K562 (cell line): Measurements from ENCODE around the gene RABGAP1L. TPM values are rescaled to one million over a fixed set of nuclear protein-coding genes. Genes with fewer than 3 reads are reported as not detected.

Source experiments
- ATAC-seq: fragments of 200-7000 bp; cut with Tn5 transposase; 3 replicates; pipeline ENCODE4 v1.9.1; 2020; ENCODE audit warnings: moderate library complexity
- BruUV-seq: library from RNA; stranded (reverse); fragments of 400-500 nt; replicated peaks from 2 replicates; lab custom pipeline; 2021; lab: Mats Ljungman, UMichigan
- CTCF ChIA-PET: fragments of 300-600 bp; formaldehyde crosslinking; extraction: SDS; loops from one replicate; lab custom pipeline; 2021; ENCODE audit warnings: low intra/inter-chr PET ratio; lab: Yijun Ruan, JAX
- POLR2A ChIA-PET: fragments of 300-600, 350-650 bp; sonication (Branson Sonifier 250); formaldehyde crosslinking; extraction: SDS; loops from one replicate; lab custom pipeline; 2021; ENCODE audit warnings: antibody characterized with exemption, inconsistent platforms; lab: Yijun Ruan, JAX
- DNase-seq, 4 experiments: peaks; one replicate each; pipeline versions ENCODE4 v3.0.0 to v3.0.0-alpha.2; 2011 to 2018; ENCODE audit warnings: low spot score in 3 of 4, mixed read lengths in 3 of 4; ENCODE audit errors: extremely low read depth in 1 of 4
- FAIRE-seq: peaks from 2 replicates; lab custom pipeline; 2011; peaks lifted over from hg19 to GRCh38; lab: Jason Lieb, UNC
- H2AFZ ChIP-seq: 2 replicates; pipeline ENCODE4 v1.6.0; 2011; ENCODE audit warnings: low read depth, low read length, control low read depth, inconsistent platforms
- H3K27ac ChIP-seq: fragments of 200-600 bp; 3 replicates; pipeline ENCODE4 v1.8.0; 2011; ENCODE audit warnings: low read depth, mild to moderate bottlenecking, control low read depth, inconsistent platforms, low read length, moderate library complexity, mixed read lengths; ENCODE audit errors: extremely low read depth
- H3K27me3 ChIP-seq, 2 experiments: fragments of 300-600 bp in 1 of 2; 2 replicates in 1 of 2; 3 replicates in 1 of 2; pipeline versions ENCODE4 v1.6.0 to v1.8.0; 2011; ENCODE audit warnings: inconsistent platforms in 2 of 2, low read length in 2 of 2, mild to moderate bottlenecking in 1 of 2, mixed read lengths in 1 of 2, moderate library complexity in 1 of 2; ENCODE audit not compliant: control insufficient read depth in 2 of 2, insufficient read depth in 2 of 2
- H3K36me3 ChIP-seq: fragments of 300-600 bp; 3 replicates; pipeline ENCODE4 v1.8.0; 2011; ENCODE audit warnings: mild to moderate bottlenecking, low read length, inconsistent platforms; ENCODE audit not compliant: control insufficient read depth, insufficient read depth
- H3K4me1 ChIP-seq, 2 experiments: fragments of 200-600 bp in 1 of 2; replicated peaks in 1 of 2; 2 replicates in 1 of 2; 3 replicates in 1 of 2; pipeline versions ENCODE4 v1.5.1 to v1.8.0; 2011; ENCODE audit warnings: inconsistent platforms in 2 of 2, low read length in 2 of 2, mild to moderate bottlenecking in 1 of 2, mixed read lengths in 1 of 2, moderate library complexity in 1 of 2; ENCODE audit not compliant: control insufficient read depth in 2 of 2, insufficient read depth in 2 of 2
- H3K4me2 ChIP-seq: 2 replicates; pipeline ENCODE4 v1.6.1; 2011; ENCODE audit warnings: low read length, control low read depth, inconsistent platforms, mixed read lengths; ENCODE audit not compliant: insufficient read depth
- H3K4me3 ChIP-seq: fragments of 200-600 bp; sonication (generic), shearing (Covaris generic); 2 replicates; pipeline ENCODE4 v1.5.1; 2016; ENCODE audit warnings: control low read depth, inconsistent platforms
- H3K79me2 ChIP-seq: fragments of 200-600 bp; 3 replicates; pipeline ENCODE4 v1.8.0; 2011; ENCODE audit warnings: low read length, inconsistent platforms; ENCODE audit not compliant: control insufficient read depth, insufficient read depth
- H3K9ac ChIP-seq, 2 experiments: 2 replicates each; pipeline versions ENCODE4 v1.6.0 to v1.6.1; 2011; ENCODE audit warnings: low read depth in 2 of 2, low read length in 2 of 2, control low read depth in 1 of 2, inconsistent platforms in 1 of 2, mild to moderate bottlenecking in 1 of 2, mixed read lengths in 1 of 2; ENCODE audit not compliant: insufficient read depth in 1 of 2
- H3K9me1 ChIP-seq: one replicate; pipeline ENCODE4 v1.6.0; 2011; ENCODE audit warnings: inconsistent platforms, mild to moderate bottlenecking, low read length, moderate library complexity; ENCODE audit not compliant: control insufficient read depth, insufficient read depth
- H3K9me3 ChIP-seq: replicated peaks from 2 replicates; pipeline ENCODE4 v1.5.1; 2011; ENCODE audit warnings: low read depth, low read length, inconsistent platforms; ENCODE audit not compliant: control insufficient read depth, insufficient read depth
- H4K20me1 ChIP-seq: replicated peaks from 2 replicates; pipeline ENCODE4 v1.6.1; 2011; ENCODE audit warnings: low read length, inconsistent platforms, mixed read lengths; ENCODE audit not compliant: control insufficient read depth, insufficient read depth
- ATF1 ChIP-seq, 2 experiments: fragments of 450-650 bp in 1 of 2; IDR thresholded peaks; 2 replicates each; pipeline ENCODE4 v1.6.1; 2016; ENCODE audit warnings: missing compliant biosample characterization in 1 of 2, missing genetic modification characterization in 1 of 2
- CREM ChIP-seq: IDR thresholded peaks from 2 replicates; pipeline ENCODE4 v1.6.1; 2014; ENCODE audit warnings: antibody characterized with exemption, low read depth
- FIP1L1 ChIP-seq: fragments of 200-400 bp; formaldehyde crosslinking; IDR thresholded peaks from 2 replicates; pipeline ENCODE4 v1.6.1; 2018; ENCODE audit warnings: mild to moderate bottlenecking, low read depth, low read length; ENCODE audit not compliant: poor library complexity, severe bottlenecking
- POLR2H ChIP-seq: IDR thresholded peaks from 2 replicates; pipeline ENCODE4 v1.6.1; 2016; ENCODE audit warnings: missing genetic modification characterization, low read depth, mild to moderate bottlenecking, control low read depth, missing compliant biosample characterization, moderate library complexity
- RBM14 ChIP-seq: fragments of 200-400 bp; formaldehyde crosslinking; IDR thresholded peaks from 2 replicates; pipeline ENCODE4 v1.6.1; 2018; ENCODE audit warnings: low read depth, mild to moderate bottlenecking, low read length, moderate library complexity, borderline replicate concordance; ENCODE audit not compliant: insufficient read depth
- ZNF282 ChIP-seq: sonication (generic); formaldehyde crosslinking; IDR thresholded peaks from 2 replicates; pipeline ENCODE4 v1.8.1; 2023; ENCODE audit warnings: missing genetic modification reagents
- WGBS: fragments of 100-300 bp; shearing (Covaris generic); methylation state at CpG from one replicate; pipeline ENCODE4 v1.1.6; 2016; ENCODE audit warnings: low coverage, mixed read lengths; ENCODE audit not compliant: insufficient coverage; ENCODE audit errors: missing lambda C conversion rate; 5-methylcytosine and 5-hydroxymethylcytosine counted together
- in situ Hi-C: fragments of 300-500 bp; cut with MboI; formaldehyde crosslinking; loops from 4 replicates; pipeline ENCODE4 v1.15.0; 2018; ENCODE audit warnings: inconsistent platforms, mixed read lengths
- intact Hi-C: fragments of 100-400 bp; cut with micrococcal nuclease; formaldehyde crosslinking; loops from 2 replicates; pipeline ENCODE4 v1.14.2; 2022
- polyA plus RNA-seq, 8 experiments: library from polyadenylated mRNA; depleted of rRNA in 4 of 8; stranded (reverse) in 5 of 8; unstranded in 3 of 8; fragments of >200 nt; fragmentation: Nextera tagmentation in 2 of 8; fragmentation: Illumina TruSeq in 1 of 8; extraction: Ambion mirVana in 2 of 8; extraction: Trizol in 1 of 8; gene quantifications; 2 replicates each; pipeline versions ENCODE4 v1.2.1 to v1.2.3, GENCODE V29; 2011 to 2014; ENCODE audit warnings: inconsistent platforms in 1 of 8, missing spikeins in 1 of 8
- total RNA-seq, 7 experiments: library from RNA; depleted of rRNA in 6 of 7; stranded (reverse); fragments of >200 nt in 6 of 7; fragmentation: Illumina TruSeq in 2 of 7; extraction: Trizol in 2 of 7; gene quantifications; 2 replicates each; pipeline versions ENCODE4 v1.2.1 to v1.2.3, GENCODE V29; 2011 to 2021; ENCODE audit warnings: low replicate concordance in 1 of 7
- TF ChIP-seq, protein P1 (sequence below): sonication (generic); formaldehyde crosslinking; IDR thresholded peaks from 2 replicates; pipeline ENCODE4 v1.8.0; 2022; ENCODE audit warnings: mild to moderate bottlenecking, missing genetic modification reagents
- TF ChIP-seq, protein P2 (sequence below): fragments of 250-450 bp; sonication (Bioruptor Pico); IDR thresholded peaks from 2 replicates; pipeline ENCODE4 v1.8.0; 2021; ENCODE audit warnings: moderate library complexity, mild to moderate bottlenecking, inconsistent platforms
- TF ChIP-seq, protein P3 (sequence below): fragments of 150-350 bp; IDR thresholded peaks from 2 replicates; pipeline ENCODE4 v1.6.1; 2014; ENCODE audit warnings: low read depth, mild to moderate bottlenecking, low read length, borderline replicate concordance

The RABGAP1L gene
- total and polyA plus RNA-seq, 9 of the 15 experiments (the other 6 are each of a cell fraction or from before 2014, with no cell fraction given), result 16.5 to 44.9 (median 26.7) TPM

DNA sequence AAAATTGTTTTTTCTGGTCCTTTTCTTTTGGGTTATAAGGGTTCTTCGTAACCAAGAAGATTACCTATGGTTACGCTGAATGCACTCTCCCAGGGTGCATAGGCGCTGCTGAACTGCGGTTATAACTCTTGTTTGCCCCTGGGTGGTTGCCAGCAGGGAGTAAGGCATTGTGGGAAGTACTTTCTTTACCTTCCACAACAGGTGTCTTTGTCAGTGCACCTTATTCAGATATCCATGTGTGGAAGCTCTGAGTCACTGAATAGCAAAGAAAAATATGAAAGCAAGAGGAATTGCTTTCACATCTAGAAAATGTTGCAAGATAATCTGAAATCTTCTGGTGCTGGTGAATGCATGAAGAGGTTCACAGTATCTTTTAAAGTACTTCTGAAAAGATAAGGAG is 716.0 kb downstream of the RABGAP1L start:
- POLR2A ChIA-PET, result interaction anchor here (1.0 to 2.1 kb wide), 3 partner anchors 8 to 32 kb away, joined by 3 to 12 read pairs (median 3); no protein-coding TSS in a partner anchor
- Histone ChIP-seq H3K9ac (no peak overlapping the region), H3K4me3 (no peak overlapping the region), H3K4me2 (peak overlapping the region; percentile 22; the same call in 1 of the 2 replicates), H3K27ac (no peak overlapping the region), H3K36me3 (no peaks in the 10 kb centered on the region), H3K9me3 (no peaks in the 10 kb centered on the region), H3K4me1 (peaks cover 7 to 19% of the 10 kb centered on the region in 2 experiments; a peak in 4 of 5 replicates), H3K27me3 (no peaks in the 10 kb centered on the region), H3K79me2 (peaks cover 10% of the 10 kb centered on the region), H3K9me1 (no peaks in the 10 kb centered on the region), H4K20me1 (no peaks in the 10 kb centered on the region), H2AFZ (no peak overlapping the region; the same call in 1 of the 2 replicates)
- ATAC-seq (peak; percentile 34; the same call in 2 of the 3 replicates), DNase-seq (peak in 2 of 4 experiments; percentile 28 to 49), FAIRE-seq (no peak)
- WGBS, result 40% methylated on average over 4 of the region's 4 CpGs
- in situ Hi-C loops (no loop called here), intact Hi-C loops (no loop called here)
- CTCF ChIA-PET, result no interaction called here
- BruUV-seq, result no TSS peak
- TF ChIP-seq, protein P1, sequence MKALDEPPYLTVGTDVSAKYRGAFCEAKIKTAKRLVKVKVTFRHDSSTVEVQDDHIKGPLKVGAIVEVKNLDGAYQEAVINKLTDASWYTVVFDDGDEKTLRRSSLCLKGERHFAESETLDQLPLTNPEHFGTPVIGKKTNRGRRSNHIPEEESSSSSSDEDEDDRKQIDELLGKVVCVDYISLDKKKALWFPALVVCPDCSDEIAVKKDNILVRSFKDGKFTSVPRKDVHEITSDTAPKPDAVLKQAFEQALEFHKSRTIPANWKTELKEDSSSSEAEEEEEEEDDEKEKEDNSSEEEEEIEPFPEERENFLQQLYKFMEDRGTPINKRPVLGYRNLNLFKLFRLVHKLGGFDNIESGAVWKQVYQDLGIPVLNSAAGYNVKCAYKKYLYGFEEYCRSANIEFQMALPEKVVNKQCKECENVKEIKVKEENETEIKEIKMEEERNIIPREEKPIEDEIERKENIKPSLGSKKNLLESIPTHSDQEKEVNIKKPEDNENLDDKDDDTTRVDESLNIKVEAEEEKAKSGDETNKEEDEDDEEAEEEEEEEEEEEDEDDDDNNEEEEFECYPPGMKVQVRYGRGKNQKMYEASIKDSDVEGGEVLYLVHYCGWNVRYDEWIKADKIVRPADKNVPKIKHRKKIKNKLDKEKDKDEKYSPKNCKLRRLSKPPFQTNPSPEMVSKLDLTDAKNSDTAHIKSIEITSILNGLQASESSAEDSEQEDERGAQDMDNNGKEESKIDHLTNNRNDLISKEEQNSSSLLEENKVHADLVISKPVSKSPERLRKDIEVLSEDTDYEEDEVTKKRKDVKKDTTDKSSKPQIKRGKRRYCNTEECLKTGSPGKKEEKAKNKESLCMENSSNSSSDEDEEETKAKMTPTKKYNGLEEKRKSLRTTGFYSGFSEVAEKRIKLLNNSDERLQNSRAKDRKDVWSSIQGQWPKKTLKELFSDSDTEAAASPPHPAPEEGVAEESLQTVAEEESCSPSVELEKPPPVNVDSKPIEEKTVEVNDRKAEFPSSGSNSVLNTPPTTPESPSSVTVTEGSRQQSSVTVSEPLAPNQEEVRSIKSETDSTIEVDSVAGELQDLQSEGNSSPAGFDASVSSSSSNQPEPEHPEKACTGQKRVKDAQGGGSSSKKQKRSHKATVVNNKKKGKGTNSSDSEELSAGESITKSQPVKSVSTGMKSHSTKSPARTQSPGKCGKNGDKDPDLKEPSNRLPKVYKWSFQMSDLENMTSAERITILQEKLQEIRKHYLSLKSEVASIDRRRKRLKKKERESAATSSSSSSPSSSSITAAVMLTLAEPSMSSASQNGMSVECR (CRISPR knock-in tag), result no peak
- TF ChIP-seq POLR2H (tag) (no peak), FIP1L1 (no peak), RBM14 (no peak), ZNF282 (CRISPR knock-in tag) (no peak), ATF1 (CRISPR knock-in tag; IDR thresholded peaks at IDR 0.05) (no peak), ATF1 (tag; IDR thresholded peaks at IDR 0.05) (no peak), CREM (no peak)
- TF ChIP-seq, protein P2, sequence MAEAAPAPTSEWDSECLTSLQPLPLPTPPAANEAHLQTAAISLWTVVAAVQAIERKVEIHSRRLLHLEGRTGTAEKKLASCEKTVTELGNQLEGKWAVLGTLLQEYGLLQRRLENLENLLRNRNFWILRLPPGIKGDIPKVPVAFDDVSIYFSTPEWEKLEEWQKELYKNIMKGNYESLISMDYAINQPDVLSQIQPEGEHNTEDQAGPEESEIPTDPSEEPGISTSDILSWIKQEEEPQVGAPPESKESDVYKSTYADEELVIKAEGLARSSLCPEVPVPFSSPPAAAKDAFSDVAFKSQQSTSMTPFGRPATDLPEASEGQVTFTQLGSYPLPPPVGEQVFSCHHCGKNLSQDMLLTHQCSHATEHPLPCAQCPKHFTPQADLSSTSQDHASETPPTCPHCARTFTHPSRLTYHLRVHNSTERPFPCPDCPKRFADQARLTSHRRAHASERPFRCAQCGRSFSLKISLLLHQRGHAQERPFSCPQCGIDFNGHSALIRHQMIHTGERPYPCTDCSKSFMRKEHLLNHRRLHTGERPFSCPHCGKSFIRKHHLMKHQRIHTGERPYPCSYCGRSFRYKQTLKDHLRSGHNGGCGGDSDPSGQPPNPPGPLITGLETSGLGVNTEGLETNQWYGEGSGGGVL (CRISPR knock-in tag), result no peak
- TF ChIP-seq, protein P3, sequence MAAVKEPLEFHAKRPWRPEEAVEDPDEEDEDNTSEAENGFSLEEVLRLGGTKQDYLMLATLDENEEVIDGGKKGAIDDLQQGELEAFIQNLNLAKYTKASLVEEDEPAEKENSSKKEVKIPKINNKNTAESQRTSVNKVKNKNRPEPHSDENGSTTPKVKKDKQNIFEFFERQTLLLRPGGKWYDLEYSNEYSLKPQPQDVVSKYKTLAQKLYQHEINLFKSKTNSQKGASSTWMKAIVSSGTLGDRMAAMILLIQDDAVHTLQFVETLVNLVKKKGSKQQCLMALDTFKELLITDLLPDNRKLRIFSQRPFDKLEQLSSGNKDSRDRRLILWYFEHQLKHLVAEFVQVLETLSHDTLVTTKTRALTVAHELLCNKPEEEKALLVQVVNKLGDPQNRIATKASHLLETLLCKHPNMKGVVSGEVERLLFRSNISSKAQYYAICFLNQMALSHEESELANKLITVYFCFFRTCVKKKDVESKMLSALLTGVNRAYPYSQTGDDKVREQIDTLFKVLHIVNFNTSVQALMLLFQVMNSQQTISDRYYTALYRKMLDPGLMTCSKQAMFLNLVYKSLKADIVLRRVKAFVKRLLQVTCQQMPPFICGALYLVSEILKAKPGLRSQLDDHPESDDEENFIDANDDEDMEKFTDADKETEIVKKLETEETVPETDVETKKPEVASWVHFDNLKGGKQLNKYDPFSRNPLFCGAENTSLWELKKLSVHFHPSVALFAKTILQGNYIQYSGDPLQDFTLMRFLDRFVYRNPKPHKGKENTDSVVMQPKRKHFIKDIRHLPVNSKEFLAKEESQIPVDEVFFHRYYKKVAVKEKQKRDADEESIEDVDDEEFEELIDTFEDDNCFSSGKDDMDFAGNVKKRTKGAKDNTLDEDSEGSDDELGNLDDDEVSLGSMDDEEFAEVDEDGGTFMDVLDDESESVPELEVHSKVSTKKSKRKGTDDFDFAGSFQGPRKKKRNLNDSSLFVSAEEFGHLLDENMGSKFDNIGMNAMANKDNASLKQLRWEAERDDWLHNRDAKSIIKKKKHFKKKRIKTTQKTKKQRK, result no peak
